ENCODE data around the gene MBD3L2B.

DNA sequence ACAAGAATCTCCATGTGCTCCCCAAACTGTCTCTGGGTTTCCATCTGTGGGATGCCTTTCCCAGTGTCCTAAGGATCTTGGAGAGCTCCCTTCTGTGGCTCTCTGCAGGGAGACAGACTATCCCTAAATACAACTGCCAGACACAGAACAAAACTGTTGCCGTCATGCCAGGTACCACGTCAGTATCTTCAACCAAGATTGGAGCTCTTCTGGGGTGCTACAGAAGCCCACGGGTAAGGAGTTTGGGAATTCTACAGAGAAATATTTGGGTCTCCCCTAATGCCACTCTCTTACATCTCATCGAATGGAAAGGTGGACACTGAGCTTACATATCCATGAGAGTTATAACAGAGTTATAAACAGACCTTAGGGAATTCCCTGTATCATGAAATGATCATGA is 42.1 kb upstream of the MBD3L2B start:
- TF ChIP-seq CTCF (conservative IDR thresholded peaks at IDR 0.05; ENCODE audit: low read length): no peak
- no peak for TF ChIP-seq EZH2phosphoT487 (IDR thresholded peaks at IDR 0.05; ENCODE audit: borderline replicate concordance, low read depth, low read length)
